ENCODE results near the gene MIEF1. TPM values are rescaled to one million over a fixed set of nuclear protein-coding genes. Genes with fewer than 3 reads are reported as not detected.
A peak's percentile ranks its signal among the peaks of the same experiment; 100 is the strongest.

Gene MIEF1
- total RNA-seq, 1 experiment from 2014 or later = 23.2 TPM

DNA sequence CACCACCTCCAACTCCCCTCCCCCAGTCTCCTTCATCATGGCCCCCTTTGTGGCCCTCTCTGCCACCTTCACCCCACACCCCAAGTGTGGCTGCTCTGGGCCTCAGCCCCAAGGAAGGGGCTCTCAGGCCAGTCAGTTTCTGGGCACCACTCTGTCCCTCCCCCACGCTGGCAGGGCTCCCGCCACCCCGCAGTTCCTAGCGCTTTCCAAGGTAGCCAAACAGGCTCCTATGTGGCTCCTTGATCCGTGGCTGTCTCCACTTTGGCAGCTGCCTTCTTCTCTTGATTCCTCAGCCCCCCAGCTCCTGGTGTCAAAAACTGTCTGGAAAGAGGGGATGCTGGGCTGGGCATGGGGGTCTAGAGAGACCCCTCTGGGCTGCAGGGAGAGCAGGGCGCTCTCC lies 58.0 kb downstream of the MIEF1 start:
- no peak for DNase-seq
- no peaks in the 10 kb centered on the region for H3K36me3 ChIP-seq (ENCODE audit: insufficient read depth, low read length)
- H3K9ac ChIP-seq (ENCODE audit: low read length) = no peak overlapping the region
- H2AFZ ChIP-seq (ENCODE audit: low read length) = no peak overlapping the region
- no peaks in the 10 kb centered on the region for H3K9me2 ChIP-seq (replicated peaks; ENCODE audit: insufficient read depth, low read length)
- no peaks in the 10 kb centered on the region for H3K27me3 ChIP-seq (ENCODE audit: low read length)
- H3K4me2 ChIP-seq (ENCODE audit: low read depth, low read length, poor library complexity, severe bottlenecking) = no peak overlapping the region
- no peaks in the 10 kb centered on the region for H3K79me2 ChIP-seq (ENCODE audit: low read length)
- H3K9me3 ChIP-seq (ENCODE audit: low read length) = peaks cover 5% of the 10 kb centered on the region; the same call in 1 of the 2 replicates
- H3K4me1 ChIP-seq (ENCODE audit: low read length) = no peaks in the 10 kb centered on the region
- H3K4me3 ChIP-seq (ENCODE audit: low read length) = no peak overlapping the region
- no peaks in the 10 kb centered on the region for H4K20me1 ChIP-seq (ENCODE audit: insufficient read depth, low read depth, low read length)
- H3K27ac ChIP-seq (ENCODE audit: low read length) = no peak overlapping the region

DNA sequence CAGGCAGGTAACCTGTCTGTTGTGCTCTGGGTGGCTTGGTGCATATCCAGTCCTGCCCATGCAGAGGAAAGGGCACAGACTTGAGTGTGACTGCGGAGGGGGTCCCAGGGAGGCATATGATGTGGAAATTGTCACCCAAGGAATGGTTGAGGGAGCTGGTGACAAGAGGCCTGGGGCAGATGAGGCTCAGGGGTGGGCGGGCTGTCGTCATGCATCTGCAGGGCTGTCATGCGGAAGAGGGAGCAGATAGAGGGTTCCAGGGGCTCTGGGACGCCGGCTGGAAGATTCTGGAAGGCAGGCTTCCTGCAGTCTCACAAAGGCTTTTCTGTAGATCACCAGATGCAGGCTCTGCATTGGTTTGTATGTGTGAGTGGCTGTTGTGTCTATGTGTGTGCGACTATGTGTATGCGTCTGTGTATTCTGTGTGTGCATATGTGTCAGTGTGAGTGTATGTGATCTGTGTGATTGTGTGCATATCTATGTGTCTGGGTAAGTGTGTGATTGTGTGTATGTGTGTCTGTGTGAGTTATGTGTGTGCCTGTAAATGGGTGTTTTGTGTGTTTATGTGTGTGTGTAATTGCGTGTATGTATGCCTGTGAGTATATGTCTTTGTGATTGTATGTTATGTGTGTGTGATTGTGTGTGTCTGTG lies 60.9 kb downstream of the MIEF1 start:
- no peak overlapping the region for H2AFZ ChIP-seq (ENCODE audit: low read length)
- H3K4me1 ChIP-seq (ENCODE audit: low read length) = no peaks in the 10 kb centered on the region
- H3K9ac ChIP-seq (ENCODE audit: low read length) = no peak overlapping the region
- H3K27me3 ChIP-seq (ENCODE audit: low read length) = no peaks in the 10 kb centered on the region
- H3K9me2 ChIP-seq (replicated peaks; ENCODE audit: insufficient read depth, low read length) = no peaks in the 10 kb centered on the region
- H3K4me3 ChIP-seq (ENCODE audit: low read length) = no peak overlapping the region
- H3K79me2 ChIP-seq (ENCODE audit: low read length) = no peaks in the 10 kb centered on the region
- peaks cover 5% of the 10 kb centered on the region; the same call in 1 of the 2 replicates for H3K9me3 ChIP-seq (ENCODE audit: low read length)
- DNase-seq = no peak
- no peak overlapping the region for H3K27ac ChIP-seq (ENCODE audit: low read length)
- H3K36me3 ChIP-seq (ENCODE audit: insufficient read depth, low read length) = no peaks in the 10 kb centered on the region
- no peak overlapping the region for H3K4me2 ChIP-seq (ENCODE audit: low read depth, low read length, poor library complexity, severe bottlenecking)
- no peaks in the 10 kb centered on the region for H4K20me1 ChIP-seq (ENCODE audit: insufficient read depth, low read depth, low read length)

DNA sequence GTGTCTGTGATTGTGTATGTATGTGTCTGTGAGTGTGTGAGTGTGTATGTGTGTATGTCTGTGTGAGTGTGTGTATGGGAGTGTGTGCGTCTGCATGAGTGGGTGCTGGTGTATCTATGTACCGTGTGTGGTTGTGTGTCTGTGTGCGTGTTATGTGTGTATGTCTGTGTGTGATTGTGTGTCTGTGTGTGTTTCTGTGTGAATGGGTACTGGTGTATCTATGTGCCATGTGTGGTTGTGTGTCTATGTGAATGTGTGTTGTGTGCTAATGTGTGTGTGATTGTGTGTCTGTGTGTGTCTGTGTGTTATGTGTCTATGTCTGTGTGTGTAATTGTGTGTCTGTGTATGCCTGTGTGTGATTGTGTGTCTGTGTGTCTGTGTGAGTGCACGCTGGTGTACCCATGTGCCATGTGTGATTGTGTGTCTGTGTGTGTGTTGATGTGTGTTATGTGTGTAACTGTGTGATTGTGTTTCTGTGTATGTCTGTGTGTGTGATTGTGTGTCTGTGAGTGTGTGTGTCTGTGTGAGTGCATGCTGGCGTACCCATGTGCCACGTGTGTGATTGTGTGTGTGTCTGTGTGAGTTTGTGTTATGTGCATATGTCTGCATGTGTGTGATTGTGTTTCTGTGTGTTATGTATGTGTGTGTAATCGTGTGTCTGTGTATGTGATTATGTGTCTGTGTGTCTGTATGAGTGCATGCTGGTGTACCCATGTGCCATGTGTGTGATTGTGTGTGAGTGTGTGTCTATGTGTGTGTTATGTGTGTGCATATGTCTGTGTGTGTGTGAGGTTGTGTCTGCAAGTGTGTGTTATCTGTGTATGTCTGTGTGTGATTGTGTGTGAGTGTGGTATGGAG lies 61.7 kb downstream of the MIEF1 start:
- Histone ChIP-seq H3K27ac (ENCODE audit: low read length) (no peak overlapping the region), H3K4me2 (ENCODE audit: low read depth, low read length, poor library complexity, severe bottlenecking) (no peak overlapping the region), H3K79me2 (ENCODE audit: low read length) (no peaks in the 10 kb centered on the region), H3K9ac (ENCODE audit: low read length) (no peak overlapping the region), H3K36me3 (ENCODE audit: insufficient read depth, low read length) (no peaks in the 10 kb centered on the region), H3K27me3 (ENCODE audit: low read length) (no peaks in the 10 kb centered on the region), H2AFZ (ENCODE audit: low read length) (no peak overlapping the region), H3K9me3 (ENCODE audit: low read length) (peaks cover 5% of the 10 kb centered on the region; the same call in 1 of the 2 replicates), H3K4me3 (ENCODE audit: low read length) (no peak overlapping the region), H3K4me1 (ENCODE audit: low read length) (no peaks in the 10 kb centered on the region), H3K9me2 (replicated peaks; ENCODE audit: insufficient read depth, low read length) (no peaks in the 10 kb centered on the region), H4K20me1 (ENCODE audit: insufficient read depth, low read depth, low read length) (no peaks in the 10 kb centered on the region)
- DNase-seq = no peak

DNA sequence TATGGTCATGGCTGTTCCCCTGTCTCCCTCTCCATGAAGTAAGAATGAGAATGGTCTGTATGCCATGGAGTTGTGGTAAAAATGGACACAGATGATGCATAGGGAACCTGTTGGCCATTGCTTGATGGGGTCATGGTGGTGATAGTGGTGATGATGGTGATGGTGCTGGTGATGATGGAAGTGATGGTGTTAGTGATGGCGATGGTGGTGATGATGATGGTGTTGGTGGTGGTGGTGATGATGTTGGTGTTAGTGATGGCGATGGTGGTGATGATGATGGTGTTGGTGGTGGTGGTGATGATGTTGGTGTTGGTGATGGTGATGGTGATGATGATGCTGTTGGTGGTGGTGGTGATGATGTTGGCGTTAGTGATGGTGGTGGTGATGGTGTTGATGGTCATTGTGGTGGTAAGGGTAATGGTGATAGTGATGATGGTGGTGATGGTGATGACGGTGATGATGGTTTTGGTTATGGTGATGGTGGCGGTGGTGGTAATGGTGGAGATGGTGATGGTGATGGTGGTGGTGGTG lies 63.4 kb downstream of the MIEF1 start:
- Histone ChIP-seq H3K9me2 (replicated peaks; ENCODE audit: insufficient read depth, low read length) (no peaks in the 10 kb centered on the region), H3K9me3 (ENCODE audit: low read length) (peaks cover 5% of the 10 kb centered on the region; the same call in 1 of the 2 replicates), H3K36me3 (ENCODE audit: insufficient read depth, low read length) (no peaks in the 10 kb centered on the region), H4K20me1 (ENCODE audit: insufficient read depth, low read depth, low read length) (no peaks in the 10 kb centered on the region), H3K9ac (ENCODE audit: low read length) (no peak overlapping the region), H3K4me2 (ENCODE audit: low read depth, low read length, poor library complexity, severe bottlenecking) (no peak overlapping the region), H3K4me3 (ENCODE audit: low read length) (no peak overlapping the region), H3K4me1 (ENCODE audit: low read length) (no peaks in the 10 kb centered on the region), H2AFZ (ENCODE audit: low read length) (no peak overlapping the region), H3K27me3 (ENCODE audit: low read length) (no peaks in the 10 kb centered on the region), H3K79me2 (ENCODE audit: low read length) (no peaks in the 10 kb centered on the region), H3K27ac (ENCODE audit: low read length) (no peak overlapping the region)
- DNase-seq = no peak

DNA sequence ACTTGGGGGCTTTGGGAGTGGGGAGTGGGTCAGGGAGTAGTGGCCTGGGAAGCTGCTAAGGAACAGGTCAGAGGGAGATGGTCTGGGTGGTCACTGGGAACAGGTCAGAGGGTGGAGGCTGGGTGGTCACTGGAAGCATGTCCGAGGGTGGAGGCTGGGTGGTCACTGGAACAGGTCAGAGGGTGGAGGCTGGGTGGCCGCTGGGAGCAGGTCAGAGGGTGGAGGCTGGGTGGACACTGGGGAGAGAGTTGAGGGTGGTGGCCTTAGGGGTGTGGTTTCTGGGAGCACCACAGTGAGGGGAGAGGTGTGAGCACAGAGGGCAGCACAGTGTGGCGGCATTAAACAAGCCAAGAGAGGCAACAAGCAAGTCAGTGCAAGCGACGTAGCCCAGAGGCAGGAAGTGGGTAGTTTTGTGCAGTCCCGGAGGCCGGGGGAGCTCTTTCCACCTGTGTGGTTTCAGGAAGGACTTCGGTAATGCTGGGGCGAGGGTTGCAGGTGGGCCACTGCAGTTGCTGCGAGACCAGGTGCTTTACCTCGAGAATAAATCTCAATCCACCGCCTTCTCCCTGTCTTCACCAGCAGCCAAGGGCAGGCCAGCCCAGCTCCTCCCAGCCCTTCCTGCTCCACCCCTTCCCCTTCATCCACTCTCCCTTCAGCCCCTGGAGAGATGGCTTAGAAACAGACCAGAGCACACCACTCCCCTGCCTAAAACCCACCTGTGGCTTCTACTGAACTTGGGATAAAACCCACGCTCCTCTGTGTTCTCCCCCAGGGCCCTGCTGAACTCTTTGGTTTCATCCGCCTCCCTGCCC lies 65.3 kb downstream of the MIEF1 start:
- no peak overlapping the region for H3K9ac ChIP-seq (ENCODE audit: low read length)
- H2AFZ ChIP-seq (ENCODE audit: low read length) = no peak overlapping the region

More for the DNA sequence above, 65.3 kb downstream of the MIEF1 start:
- Histone ChIP-seq H3K27me3 (ENCODE audit: low read length) (no peaks in the 10 kb centered on the region), H3K4me3 (ENCODE audit: low read length) (no peak overlapping the region), H3K9me2 (replicated peaks; ENCODE audit: insufficient read depth, low read length) (no peaks in the 10 kb centered on the region), H3K36me3 (ENCODE audit: insufficient read depth, low read length) (no peaks in the 10 kb centered on the region), H3K4me2 (ENCODE audit: low read depth, low read length, poor library complexity, severe bottlenecking) (no peak overlapping the region), H3K27ac (ENCODE audit: low read length) (no peak overlapping the region), H3K4me1 (ENCODE audit: low read length) (no peaks in the 10 kb centered on the region), H3K79me2 (ENCODE audit: low read length) (no peaks in the 10 kb centered on the region), H4K20me1 (ENCODE audit: insufficient read depth, low read depth, low read length) (no peaks in the 10 kb centered on the region), H3K9me3 (ENCODE audit: low read length) (peaks cover 5% of the 10 kb centered on the region; the same call in 1 of the 2 replicates)
- DNase-seq = peak; percentile 48

Other genes starting within 250 kb of the MIEF1 start
- 1,770 and 3,552 TPM in 2 replicates for gene RPL3, start 182.7 kb upstream of the MIEF1 start, total RNA-seq (2014; rRNA removed; shearing (Covaris generic); ENCODE audit: low replicate concordance)
- 37.2 and 47.7 TPM in 2 replicates for gene SYNGR1, start 152.3 kb upstream of the MIEF1 start, total RNA-seq (2014; rRNA removed; shearing (Covaris generic); ENCODE audit: low replicate concordance)
- gene TAB1, start 102.5 kb upstream of the MIEF1 start, total RNA-seq (2014; rRNA removed; shearing (Covaris generic); ENCODE audit: low replicate concordance) = 11.0 and 15.9 TPM in 2 replicates
- 34.8 and 52.7 TPM in 2 replicates for gene MGAT3, start 45.3 kb upstream of the MIEF1 start, total RNA-seq (2014; rRNA removed; shearing (Covaris generic); ENCODE audit: low replicate concordance)
- 543 and 666 TPM in 2 replicates for gene ATF4, start 18.3 kb downstream of the MIEF1 start, total RNA-seq (2014; rRNA removed; shearing (Covaris generic); ENCODE audit: low replicate concordance)
- gene RPS19BP1, start 30.5 kb downstream of the MIEF1 start, total RNA-seq (2014; rRNA removed; shearing (Covaris generic); ENCODE audit: low replicate concordance) = 91.1 and 198 TPM in 2 replicates
- not detected in 2 replicates for gene CACNA1I, start 68.5 kb downstream of the MIEF1 start, total RNA-seq (2014; rRNA removed; shearing (Covaris generic); ENCODE audit: low replicate concordance)